ENCODE results near the gene NLN. TPM values are rescaled to one million over a fixed set of nuclear protein-coding genes. Genes with fewer than 3 reads are reported as not detected.
"Not testable (repeated sequence)": the region's sequence is repeated elsewhere in the genome, so short reads cannot be mapped to it uniquely, and the experiment has no call there.

The NLN gene
- total and polyA plus RNA-seq, 4 donors, result 13.4 to 26.4 (median 19.1) TPM

DNA sequence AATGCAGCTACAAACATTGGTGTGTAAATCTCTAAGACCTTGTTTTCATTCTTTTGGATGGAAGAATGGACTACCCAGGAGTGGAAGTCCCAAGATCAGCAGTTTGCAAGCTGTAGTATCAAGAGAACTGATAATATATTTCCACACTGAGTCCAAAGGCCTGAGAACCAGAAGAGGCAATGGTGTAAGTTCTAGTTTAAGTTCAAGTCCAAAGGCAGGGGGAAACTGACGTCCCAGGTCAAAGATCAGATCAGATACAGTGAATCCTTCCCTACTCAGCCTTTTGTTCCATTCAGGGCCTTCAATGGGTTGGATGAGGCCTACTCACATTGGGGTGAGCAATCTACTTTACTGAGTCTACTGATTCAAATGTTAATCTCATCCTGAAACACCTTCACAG, 124.1 kb downstream of the NLN start:
- no peaks in the 10 kb centered on the region for H3K36me3 ChIP-seq (ENCODE audit: control insufficient read depth in 4 of 4, insufficient read depth in 3 of 4, low read depth in 1 of 4, low read length in 3 of 4)
- H3K4me3 ChIP-seq (ENCODE audit: low read depth in 1 of 3, low read length in 3 of 3), result no peak overlapping the region
- DNase-seq (ENCODE audit: low spot score), result no peak
- 49% methylated on average over 1 of the region's 1 CpG for WGBS
- TF ChIP-seq FOXA2 (IDR thresholded peaks at IDR 0.05) (no peak), JUND (IDR thresholded peaks at IDR 0.05) (no peak), YY1 (IDR thresholded peaks at IDR 0.05) (no peak), FOXA1 (IDR thresholded peaks at IDR 0.05) (no peak), GABPA (IDR thresholded peaks at IDR 0.05 in 1 of 2, conservative IDR thresholded peaks at IDR 0.05 in 1 of 2) (no peak), HNF4A (conservative IDR thresholded peaks at IDR 0.05) (no peak), HNF4G (IDR thresholded peaks at IDR 0.05) (no peak), RXRA (IDR thresholded peaks at IDR 0.05) (no peak), RAD21 (IDR thresholded peaks at IDR 0.05) (no peak)
- TF ChIP-seq, protein P1, sequence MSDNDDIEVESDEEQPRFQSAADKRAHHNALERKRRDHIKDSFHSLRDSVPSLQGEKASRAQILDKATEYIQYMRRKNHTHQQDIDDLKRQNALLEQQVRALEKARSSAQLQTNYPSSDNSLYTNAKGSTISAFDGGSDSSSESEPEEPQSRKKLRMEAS (IDR thresholded peaks at IDR 0.05), result no peak
- TF ChIP-seq, protein P2, sequence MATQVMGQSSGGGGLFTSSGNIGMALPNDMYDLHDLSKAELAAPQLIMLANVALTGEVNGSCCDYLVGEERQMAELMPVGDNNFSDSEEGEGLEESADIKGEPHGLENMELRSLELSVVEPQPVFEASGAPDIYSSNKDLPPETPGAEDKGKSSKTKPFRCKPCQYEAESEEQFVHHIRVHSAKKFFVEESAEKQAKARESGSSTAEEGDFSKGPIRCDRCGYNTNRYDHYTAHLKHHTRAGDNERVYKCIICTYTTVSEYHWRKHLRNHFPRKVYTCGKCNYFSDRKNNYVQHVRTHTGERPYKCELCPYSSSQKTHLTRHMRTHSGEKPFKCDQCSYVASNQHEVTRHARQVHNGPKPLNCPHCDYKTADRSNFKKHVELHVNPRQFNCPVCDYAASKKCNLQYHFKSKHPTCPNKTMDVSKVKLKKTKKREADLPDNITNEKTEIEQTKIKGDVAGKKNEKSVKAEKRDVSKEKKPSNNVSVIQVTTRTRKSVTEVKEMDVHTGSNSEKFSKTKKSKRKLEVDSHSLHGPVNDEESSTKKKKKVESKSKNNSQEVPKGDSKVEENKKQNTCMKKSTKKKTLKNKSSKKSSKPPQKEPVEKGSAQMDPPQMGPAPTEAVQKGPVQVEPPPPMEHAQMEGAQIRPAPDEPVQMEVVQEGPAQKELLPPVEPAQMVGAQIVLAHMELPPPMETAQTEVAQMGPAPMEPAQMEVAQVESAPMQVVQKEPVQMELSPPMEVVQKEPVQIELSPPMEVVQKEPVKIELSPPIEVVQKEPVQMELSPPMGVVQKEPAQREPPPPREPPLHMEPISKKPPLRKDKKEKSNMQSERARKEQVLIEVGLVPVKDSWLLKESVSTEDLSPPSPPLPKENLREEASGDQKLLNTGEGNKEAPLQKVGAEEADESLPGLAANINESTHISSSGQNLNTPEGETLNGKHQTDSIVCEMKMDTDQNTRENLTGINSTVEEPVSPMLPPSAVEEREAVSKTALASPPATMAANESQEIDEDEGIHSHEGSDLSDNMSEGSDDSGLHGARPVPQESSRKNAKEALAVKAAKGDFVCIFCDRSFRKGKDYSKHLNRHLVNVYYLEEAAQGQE (IDR thresholded peaks at IDR 0.05), result no peak
- TF ChIP-seq, protein P3, sequence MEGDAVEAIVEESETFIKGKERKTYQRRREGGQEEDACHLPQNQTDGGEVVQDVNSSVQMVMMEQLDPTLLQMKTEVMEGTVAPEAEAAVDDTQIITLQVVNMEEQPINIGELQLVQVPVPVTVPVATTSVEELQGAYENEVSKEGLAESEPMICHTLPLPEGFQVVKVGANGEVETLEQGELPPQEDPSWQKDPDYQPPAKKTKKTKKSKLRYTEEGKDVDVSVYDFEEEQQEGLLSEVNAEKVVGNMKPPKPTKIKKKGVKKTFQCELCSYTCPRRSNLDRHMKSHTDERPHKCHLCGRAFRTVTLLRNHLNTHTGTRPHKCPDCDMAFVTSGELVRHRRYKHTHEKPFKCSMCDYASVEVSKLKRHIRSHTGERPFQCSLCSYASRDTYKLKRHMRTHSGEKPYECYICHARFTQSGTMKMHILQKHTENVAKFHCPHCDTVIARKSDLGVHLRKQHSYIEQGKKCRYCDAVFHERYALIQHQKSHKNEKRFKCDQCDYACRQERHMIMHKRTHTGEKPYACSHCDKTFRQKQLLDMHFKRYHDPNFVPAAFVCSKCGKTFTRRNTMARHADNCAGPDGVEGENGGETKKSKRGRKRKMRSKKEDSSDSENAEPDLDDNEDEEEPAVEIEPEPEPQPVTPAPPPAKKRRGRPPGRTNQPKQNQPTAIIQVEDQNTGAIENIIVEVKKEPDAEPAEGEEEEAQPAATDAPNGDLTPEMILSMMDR (IDR thresholded peaks at IDR 0.05; ENCODE audit: low read depth, low read length, missing input control), result no peak
- H3K9me3 ChIP-seq (ENCODE audit: control insufficient read depth in 4 of 4, low read length in 3 of 4), result no peaks in the 10 kb centered on the region
- no peaks in the 10 kb centered on the region for H3K27me3 ChIP-seq (ENCODE audit: control insufficient read depth in 4 of 4, insufficient read depth in 4 of 4, low read length in 3 of 4)
- no peak overlapping the region for H3K27ac ChIP-seq (ENCODE audit: low read depth in 1 of 2, low read length in 2 of 2)
- H3K4me1 ChIP-seq (ENCODE audit: control insufficient read depth in 4 of 4, insufficient read depth in 4 of 4, low read length in 3 of 4), result no peaks in the 10 kb centered on the region
- no peak overlapping the region for H3K9ac ChIP-seq (ENCODE audit: low read depth in 1 of 2, low read length in 2 of 2)

DNA sequence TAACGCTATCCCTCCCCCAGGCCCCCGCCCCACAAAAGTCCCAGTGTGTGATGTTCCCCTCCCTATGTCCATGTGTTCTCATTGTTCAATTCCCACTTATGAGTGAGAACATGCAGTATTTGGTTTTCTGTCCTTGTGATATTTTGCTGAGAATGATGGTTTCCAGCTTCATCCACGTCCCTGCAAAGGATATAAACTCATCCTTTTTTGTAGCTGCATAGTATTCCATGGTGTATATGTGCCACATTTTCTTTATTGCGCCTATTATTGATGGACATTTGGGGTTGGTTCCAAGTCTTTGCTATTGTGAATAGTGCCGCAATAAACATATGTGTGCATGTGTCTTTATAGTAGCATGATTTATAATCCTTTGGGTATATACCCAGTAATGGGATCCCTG, 125.0 kb downstream of the NLN start:
- H3K4me3 ChIP-seq (ENCODE audit: low read depth in 1 of 3, low read length in 3 of 3); H3K36me3 ChIP-seq (ENCODE audit: control insufficient read depth in 4 of 4, insufficient read depth in 3 of 4, low read depth in 1 of 4, low read length in 3 of 4); DNase-seq (ENCODE audit: low spot score); H3K27ac ChIP-seq (ENCODE audit: low read depth in 1 of 2, low read length in 2 of 2); H3K27me3 ChIP-seq (ENCODE audit: control insufficient read depth in 4 of 4, insufficient read depth in 4 of 4, low read length in 3 of 4); H3K9me3 ChIP-seq (ENCODE audit: control insufficient read depth in 4 of 4, low read length in 3 of 4); H3K4me1 ChIP-seq (ENCODE audit: control insufficient read depth in 4 of 4, insufficient read depth in 4 of 4, low read length in 3 of 4); H3K9ac ChIP-seq (ENCODE audit: low read depth in 1 of 2, low read length in 2 of 2): not testable (repeated sequence)
- 95% methylated on average over 5 of the region's 5 CpGs for WGBS

DNA sequence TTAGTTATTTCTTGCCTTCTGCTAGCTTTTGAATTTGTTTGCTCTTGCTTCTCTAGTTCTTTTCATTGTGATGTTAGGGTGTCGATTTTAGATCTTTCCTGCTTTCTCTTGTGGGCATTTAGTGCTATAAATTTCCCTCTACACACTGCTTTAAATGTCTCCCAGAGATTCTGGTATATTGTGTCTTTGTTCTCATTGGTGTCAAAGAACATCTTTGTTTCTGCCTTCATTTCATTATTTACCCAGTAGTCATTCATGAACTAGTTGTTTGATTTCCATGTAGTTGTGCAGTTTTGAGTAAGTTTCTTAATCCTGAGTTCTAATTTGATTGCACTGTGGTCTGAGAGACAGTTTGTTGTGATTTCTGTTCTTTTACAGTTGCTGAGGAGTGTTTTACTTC, 127.9 kb downstream of the NLN start:
- not testable (repeated sequence) for H3K36me3 ChIP-seq (ENCODE audit: control insufficient read depth in 4 of 4, insufficient read depth in 3 of 4, low read depth in 1 of 4, low read length in 3 of 4); H3K27me3 ChIP-seq (ENCODE audit: control insufficient read depth in 4 of 4, insufficient read depth in 4 of 4, low read length in 3 of 4); H3K27ac ChIP-seq (ENCODE audit: low read depth in 1 of 2, low read length in 2 of 2); H3K9ac ChIP-seq (ENCODE audit: low read depth in 1 of 2, low read length in 2 of 2); H3K4me1 ChIP-seq (ENCODE audit: control insufficient read depth in 4 of 4, insufficient read depth in 4 of 4, low read length in 3 of 4); H3K9me3 ChIP-seq (ENCODE audit: control insufficient read depth in 4 of 4, low read length in 3 of 4); H3K4me3 ChIP-seq (ENCODE audit: low read depth in 1 of 3, low read length in 3 of 3); DNase-seq (ENCODE audit: low spot score)
- 55% methylated on average over 1 of the region's 1 CpG for WGBS

Measured in liver (tissue), 9 donors.